Activated CD8-positive, alpha-beta T cell treated with anti-CD3 and anti-CD28 coated beads for 36 hours (primary cell): Measurements from ENCODE around the gene STAG1. TPM values are rescaled to one million over a fixed set of nuclear protein-coding genes. Genes with fewer than 3 reads are reported as not detected.
"Not testable (repeated sequence)": the region's sequence is repeated elsewhere in the genome, so short reads cannot be mapped to it uniquely, and the experiment has no call there.

Experiments
- ATAC-seq: fragments of 200-7000 bp; cut with Tn5 transposase; one replicate; pipeline ENCODE4 v1.10.0; 2021; ENCODE audit warnings: mild to moderate bottlenecking, moderate library complexity
- CTCF ChIA-PET: fragments of 350-600 bp; sonication (Branson Sonifier 250); formaldehyde crosslinking; loops from one replicate; lab custom pipeline; 2021; ENCODE audit warnings: antibody characterized with exemption; lab: Charles Lee
- POLR2A ChIA-PET: fragments of 350-600 bp; sonication (Branson Sonifier 250); formaldehyde crosslinking; loops from one replicate; lab custom pipeline; 2021; ENCODE audit warnings: antibody characterized with exemption; lab: Charles Lee
- DNase-seq: peaks from one replicate; pipeline ENCODE4 v3.0.0-alpha.2; 2020
- H3K27ac Mint-ChIP-seq: one replicate; pipeline ENCODE4 v1.8.0; 2021; ENCODE audit warnings: mild to moderate bottlenecking, mixed read lengths
- H3K27me3 Mint-ChIP-seq: one replicate; pipeline ENCODE4 v1.8.0; 2021; ENCODE audit warnings: mixed read lengths
- H3K36me3 Mint-ChIP-seq: one replicate; pipeline ENCODE4 v1.8.0; 2021; ENCODE audit warnings: low read depth, mixed read lengths
- H3K4me1 Mint-ChIP-seq: one replicate; pipeline ENCODE4 v1.8.0; 2021; ENCODE audit warnings: low read depth, mixed read lengths
- H3K4me3 Mint-ChIP-seq: one replicate; pipeline ENCODE4 v1.8.0; 2021; ENCODE audit warnings: mild to moderate bottlenecking, moderate library complexity, mixed read lengths
- H3K9me3 Mint-ChIP-seq: one replicate; pipeline ENCODE4 v1.8.0; 2021; ENCODE audit warnings: mixed read lengths
- intact Hi-C: fragments of 100-400 bp; cut with micrococcal nuclease; formaldehyde crosslinking; loops from one replicate; pipeline ENCODE4 v1.10.0; 2022
- total RNA-seq, 2 experiments: library from RNA; stranded (reverse); gene quantifications; one replicate each; pipeline ENCODE4 v1.2.3, GENCODE V29; 2021
- TF ChIP-seq, protein P1 (sequence below): fragments of 200-600 bp; IDR thresholded peaks from one replicate; pipeline ENCODE4 v1.8.0; 2022; ENCODE audit warnings: antibody characterized with exemption, mild to moderate bottlenecking

The STAG1 gene
- total RNA-seq, 2 experiments from 2014 or later: 32.5 to 32.8 TPM

DNA sequence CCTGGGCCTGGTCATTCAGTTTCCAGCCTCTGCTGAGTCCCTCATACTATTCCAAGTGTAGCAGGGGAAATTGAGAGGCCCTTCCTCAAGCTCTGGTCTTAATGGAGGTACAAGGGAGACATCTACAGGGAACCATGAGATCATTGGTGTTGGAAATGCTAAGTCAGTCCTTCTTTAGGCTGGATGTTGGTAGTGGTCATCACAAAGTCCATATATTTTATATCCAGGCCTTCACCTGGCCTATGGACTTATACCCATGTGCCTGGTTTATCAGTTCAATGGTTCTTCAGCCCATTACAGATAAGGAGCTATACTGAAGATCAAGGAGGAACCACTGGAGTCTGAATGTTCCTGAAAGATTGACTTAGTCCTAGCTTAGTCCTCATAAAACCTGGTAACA lies 135.0 kb downstream of the STAG1 start:
- Mint-ChIP-seq H3K27ac (no peak overlapping the region), H3K4me1 (peaks cover 6% of the 10 kb centered on the region), H3K4me3 (no peak overlapping the region), H3K9me3 (no peaks in the 10 kb centered on the region), H3K36me3 (peaks cover 19% of the 10 kb centered on the region), H3K27me3 (no peaks in the 10 kb centered on the region)
- intact Hi-C loops: no loop called here
- ATAC-seq: no peak
- ChIA-PET CTCF (interaction anchor here (0.8 kb wide), 1 partner anchor 135 kb away, joined by 3 read pairs; no protein-coding TSS in a partner anchor), POLR2A (no interaction called here)
- no peak for DNase-seq
- TF ChIP-seq, protein P1, sequence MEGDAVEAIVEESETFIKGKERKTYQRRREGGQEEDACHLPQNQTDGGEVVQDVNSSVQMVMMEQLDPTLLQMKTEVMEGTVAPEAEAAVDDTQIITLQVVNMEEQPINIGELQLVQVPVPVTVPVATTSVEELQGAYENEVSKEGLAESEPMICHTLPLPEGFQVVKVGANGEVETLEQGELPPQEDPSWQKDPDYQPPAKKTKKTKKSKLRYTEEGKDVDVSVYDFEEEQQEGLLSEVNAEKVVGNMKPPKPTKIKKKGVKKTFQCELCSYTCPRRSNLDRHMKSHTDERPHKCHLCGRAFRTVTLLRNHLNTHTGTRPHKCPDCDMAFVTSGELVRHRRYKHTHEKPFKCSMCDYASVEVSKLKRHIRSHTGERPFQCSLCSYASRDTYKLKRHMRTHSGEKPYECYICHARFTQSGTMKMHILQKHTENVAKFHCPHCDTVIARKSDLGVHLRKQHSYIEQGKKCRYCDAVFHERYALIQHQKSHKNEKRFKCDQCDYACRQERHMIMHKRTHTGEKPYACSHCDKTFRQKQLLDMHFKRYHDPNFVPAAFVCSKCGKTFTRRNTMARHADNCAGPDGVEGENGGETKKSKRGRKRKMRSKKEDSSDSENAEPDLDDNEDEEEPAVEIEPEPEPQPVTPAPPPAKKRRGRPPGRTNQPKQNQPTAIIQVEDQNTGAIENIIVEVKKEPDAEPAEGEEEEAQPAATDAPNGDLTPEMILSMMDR: no peak

DNA sequence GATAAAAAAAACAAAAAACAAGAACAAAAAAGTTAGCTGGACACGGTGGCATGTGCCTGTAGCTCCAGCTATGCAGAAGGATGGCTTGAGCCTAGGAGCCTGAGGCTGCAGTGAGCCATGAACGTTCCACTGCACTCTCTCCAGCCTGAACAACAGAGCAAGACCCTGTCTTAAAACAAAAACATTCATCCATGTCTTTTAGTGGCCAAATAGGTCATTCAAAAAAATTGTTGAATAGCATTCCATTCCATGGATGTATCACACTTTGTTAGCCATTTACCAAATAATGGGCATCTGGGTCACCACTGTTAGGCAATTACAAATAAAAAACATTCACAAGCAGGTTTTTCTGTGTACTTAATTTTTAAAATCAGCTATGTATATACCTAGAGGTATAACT lies 139.7 kb downstream of the STAG1 start:
- peaks cover 2% of the 10 kb centered on the region for H3K4me1 Mint-ChIP-seq
- ATAC-seq (no peak), DNase-seq (no peak)
- H3K9me3 Mint-ChIP-seq: no peaks in the 10 kb centered on the region
- peaks cover 15% of the 10 kb centered on the region for H3K36me3 Mint-ChIP-seq
- TF ChIP-seq, protein P1: no peak
- intact Hi-C loops: no loop called here
- no peak overlapping the region for H3K4me3 Mint-ChIP-seq
- ChIA-PET CTCF (no interaction called here), POLR2A (no interaction called here)
- no peaks in the 10 kb centered on the region for H3K27me3 Mint-ChIP-seq
- no peak overlapping the region for H3K27ac Mint-ChIP-seq

DNA sequence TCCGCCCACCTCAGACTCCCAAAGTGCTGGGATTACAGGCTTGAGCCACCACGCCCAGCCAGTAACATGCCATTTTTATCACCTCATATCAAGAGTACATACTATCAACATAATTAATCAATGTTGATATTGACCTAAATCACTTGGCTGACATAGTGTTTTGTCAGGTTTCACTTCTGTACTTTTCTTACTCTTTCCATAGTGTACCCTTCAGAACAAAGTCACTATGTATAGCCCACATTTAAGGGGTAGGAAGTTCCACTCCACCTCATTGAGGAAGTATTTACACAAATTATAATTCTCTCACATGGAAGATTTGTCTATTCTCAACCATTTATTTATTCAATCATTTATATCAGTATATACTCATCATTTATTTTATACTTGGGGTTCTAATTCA lies 145.2 kb downstream of the STAG1 start:
- TF ChIP-seq, protein P1: no peak
- ChIA-PET CTCF (no interaction called here), POLR2A (no interaction called here)
- Mint-ChIP-seq H3K27me3 (no peaks in the 10 kb centered on the region), H3K36me3 (peaks cover 14% of the 10 kb centered on the region), H3K4me1 (peaks cover 12% of the 10 kb centered on the region), H3K4me3 (no peak overlapping the region), H3K27ac (no peak overlapping the region), H3K9me3 (no peaks in the 10 kb centered on the region)
- intact Hi-C loops: no loop called here
- ATAC-seq (no peak), DNase-seq (no peak)

DNA sequence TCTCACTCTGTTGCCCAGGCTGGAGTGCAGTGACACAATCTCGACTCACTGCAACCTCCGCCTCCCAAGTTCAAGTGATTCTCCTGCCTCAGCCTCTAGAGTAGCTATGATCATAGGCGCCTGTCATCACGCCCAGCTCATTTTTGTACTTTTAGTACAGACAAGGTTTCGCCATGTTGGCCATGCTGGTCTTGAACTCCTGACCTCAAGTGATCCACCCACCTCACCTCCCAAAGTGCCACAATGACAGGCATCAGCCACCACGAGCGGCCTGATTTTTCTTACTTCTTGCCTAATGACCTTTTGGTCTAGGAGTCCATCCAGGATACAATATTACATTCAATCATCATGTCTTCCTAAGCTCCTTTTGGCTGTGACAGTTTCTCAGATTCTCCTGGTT lies 146.0 kb downstream of the STAG1 start:
- Mint-ChIP-seq H3K36me3 (peaks cover 16% of the 10 kb centered on the region), H3K4me1 (peaks cover 12% of the 10 kb centered on the region)
- H3K27ac Mint-ChIP-seq, intact Hi-C loops, POLR2A ChIA-PET, H3K27me3 Mint-ChIP-seq, CTCF ChIA-PET, H3K9me3 Mint-ChIP-seq, ATAC-seq, H3K4me3 Mint-ChIP-seq: not testable (repeated sequence)
- peak; percentile 4 for DNase-seq

DNA sequence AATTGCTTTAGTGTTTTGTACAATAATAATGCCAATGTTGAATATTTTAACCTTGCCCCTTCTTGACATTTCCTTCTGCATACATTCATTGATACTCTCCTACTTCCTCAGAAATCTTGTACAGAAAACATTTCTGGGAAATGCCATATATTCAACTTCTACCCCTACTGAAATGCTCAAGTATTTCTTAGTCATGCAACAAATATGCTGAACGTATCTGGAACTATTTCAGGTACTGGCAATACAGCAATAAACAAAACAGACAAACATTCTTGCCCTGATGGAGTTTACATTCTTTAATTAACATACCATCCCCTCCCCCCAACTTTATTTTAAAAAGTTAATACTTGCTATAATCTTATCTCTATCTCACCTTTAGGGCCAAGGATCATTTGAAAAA lies 147.2 kb downstream of the STAG1 start:
- peaks cover 12% of the 10 kb centered on the region for H3K36me3 Mint-ChIP-seq
- intact Hi-C loops: no loop called here

More for the DNA sequence above, 147.2 kb downstream of the STAG1 start:
- TF ChIP-seq, protein P1: no peak
- H3K4me1 Mint-ChIP-seq: peaks cover 10% of the 10 kb centered on the region
- H3K27me3 Mint-ChIP-seq: no peaks in the 10 kb centered on the region
- no peak for DNase-seq
- POLR2A ChIA-PET: no interaction called here
- CTCF ChIA-PET: no interaction called here
- no peak overlapping the region for H3K27ac Mint-ChIP-seq
- no peaks in the 10 kb centered on the region for H3K9me3 Mint-ChIP-seq
- no peak for ATAC-seq
- H3K4me3 Mint-ChIP-seq: no peak overlapping the region
